OCI-LY7 (cell line): ENCODE data around the gene GRM4. TPM values are rescaled to one million over a fixed set of nuclear protein-coding genes. Genes with fewer than 3 reads are reported as not detected.

Experiments
- BruUV-seq: library from RNA; stranded (reverse); fragments of 400-500 nt; replicated peaks from 2 replicates; lab custom pipeline; 2021; lab: Mats Ljungman, UMichigan
- CTCF ChIA-PET: fragments of 300-600 bp; sonication (Branson Sonifier 250); formaldehyde crosslinking; loops from one replicate; lab custom pipeline; 2022; ENCODE audit warnings: antibody characterized with exemption; ENCODE audit not compliant: unreplicated experiment; lab: Charles Lee
- POLR2A ChIA-PET: fragments of 300-600 bp; sonication (Branson Sonifier 250); formaldehyde crosslinking; loops from one replicate; lab custom pipeline; 2022; ENCODE audit warnings: antibody characterized with exemption; lab: Charles Lee
- DNase-seq: peaks from one replicate; pipeline ENCODE4 v3.0.0-alpha.2; 2015; ENCODE audit warnings: low spot score
- H2AFZ ChIP-seq: fragments of 200-600 bp; sonication (generic), shearing (Covaris generic); 2 replicates; pipeline ENCODE4 v1.6.1; 2014; ENCODE audit warnings: mild to moderate bottlenecking, antibody characterized with exemption, low read length, moderate library complexity
- H3K27ac ChIP-seq: fragments of 200-600 bp; sonication (generic); 2 replicates; pipeline ENCODE4 v1.5.1; 2014; ENCODE audit warnings: mixed run types, low read depth, mild to moderate bottlenecking, moderate library complexity, low read length, inconsistent platforms; ENCODE audit not compliant: poor library complexity, severe bottlenecking
- H3K36me3 ChIP-seq: fragments of 200-600 bp; sonication (generic); 2 replicates; pipeline ENCODE4 v1.6.1; 2014; ENCODE audit warnings: mild to moderate bottlenecking, antibody characterized with exemption, low read length, moderate library complexity, mixed read lengths; ENCODE audit not compliant: insufficient read depth
- H3K4me1 ChIP-seq: fragments of 200-600 bp; sonication (generic); 2 replicates; pipeline ENCODE4 v1.5.1; 2014; ENCODE audit warnings: mild to moderate bottlenecking, low read length; ENCODE audit not compliant: insufficient read depth, poor library complexity, severe bottlenecking
- H3K4me2 ChIP-seq: fragments of 200-600 bp; sonication (generic); 2 replicates; pipeline ENCODE4 v1.6.1; 2014; ENCODE audit warnings: mild to moderate bottlenecking, low read length
- H3K4me3 ChIP-seq: fragments of 200-600 bp; sonication (generic); 2 replicates; pipeline ENCODE4 v1.5.1; 2014; ENCODE audit warnings: mild to moderate bottlenecking, low read depth, low read length; ENCODE audit not compliant: poor library complexity, severe bottlenecking
- H3K79me2 ChIP-seq: fragments of 200-600 bp; sonication (generic); 2 replicates; pipeline ENCODE4 v1.6.1; 2016; ENCODE audit warnings: low read depth, mild to moderate bottlenecking, low read length, moderate library complexity, mixed read lengths; ENCODE audit not compliant: insufficient read depth
- H3K9me2 ChIP-seq: fragments of 200-600 bp; sonication (generic); 2 replicates; pipeline ENCODE4 v1.6.1; 2016; ENCODE audit warnings: mild to moderate bottlenecking, low read length, mixed read lengths; ENCODE audit not compliant: insufficient read depth
- H3K9me3 ChIP-seq: fragments of 200-600 bp; sonication (generic); 2 replicates; pipeline ENCODE4 v1.6.1; 2014; ENCODE audit warnings: mild to moderate bottlenecking, mixed run types, low read length, mixed read lengths
- H4K20me1 ChIP-seq: fragments of 200-600 bp; sonication (generic); 2 replicates; pipeline ENCODE4 v1.6.1; 2014; ENCODE audit warnings: mild to moderate bottlenecking, antibody characterized with exemption, low read length, moderate library complexity, mixed read lengths; ENCODE audit not compliant: insufficient read depth
- CTCF ChIP-seq: fragments of 200-600 bp; sonication (generic); conservative IDR thresholded peaks from 2 replicates; pipeline ENCODE4 v1.5.1; 2014; ENCODE audit warnings: mild to moderate bottlenecking, antibody characterized with exemption, low read length, moderate library complexity, mixed read lengths
- EZH2phosphoT487 ChIP-seq: fragments of 200-600 bp; sonication (generic); IDR thresholded peaks from 2 replicates; pipeline ENCODE4 v1.6.1; 2018; ENCODE audit warnings: low read depth, borderline replicate concordance, mild to moderate bottlenecking, mixed run types, antibody characterized with exemption, low read length, moderate library complexity, mixed read lengths
- intact Hi-C: fragments of 100-400 bp; cut with micrococcal nuclease; formaldehyde crosslinking; loops from one replicate; pipeline ENCODE4 v1.10.0; 2022; ENCODE audit not compliant: unreplicated experiment
- total RNA-seq, 2 experiments: library from RNA; depleted of rRNA in 1 of 2; stranded (reverse); fragments of >200 nt in 1 of 2; shearing (Covaris generic) in 1 of 2; gene quantifications; 2 replicates each; pipeline ENCODE4 v1.2.3, GENCODE V29; 2014 to 2022

The GRM4 gene
- total RNA-seq, 2 experiments from 2014 or later = 0.73 to 1.3 TPM

GRCh38 chr6:33978412-33979150 lies 167.3 kb downstream of the GRM4 start:
- POLR2A ChIA-PET = interaction anchor here (0.6 kb wide), 1 partner anchor 153 kb away, joined by 5 read pairs; no protein-coding TSS in a partner anchor

GRCh38 chr6:33977606-33978411 lies 168.1 kb downstream of the GRM4 start:
- CTCF ChIA-PET = no interaction called here
- BruUV-seq = no TSS peak

More at GRCh38 chr6:33978412-33979150, 167.3 kb downstream of the GRM4 start:
- no peaks in the 10 kb centered on the region for H3K9me3 ChIP-seq
- no peak overlapping the region for H3K4me2 ChIP-seq
- no peak for DNase-seq
- H4K20me1 ChIP-seq = no peaks in the 10 kb centered on the region
- CTCF ChIA-PET = no interaction called here
- no peaks in the 10 kb centered on the region for H3K4me1 ChIP-seq
- no peaks in the 10 kb centered on the region for H3K9me2 ChIP-seq
- intact Hi-C loops = no loop called here
- no peaks in the 10 kb centered on the region for H3K79me2 ChIP-seq
- TF ChIP-seq EZH2phosphoT487 (no peak), CTCF (no peak)
- no TSS peak for BruUV-seq
- no peak overlapping the region for H3K4me3 ChIP-seq
- H3K36me3 ChIP-seq = no peaks in the 10 kb centered on the region
- no peak overlapping the region for H3K27ac ChIP-seq
- H2AFZ ChIP-seq = no peak overlapping the region

More at GRCh38 chr6:33977606-33978411, 168.1 kb downstream of the GRM4 start:
- TF ChIP-seq EZH2phosphoT487 = no peak
- TF ChIP-seq CTCF = no peak
- Histone ChIP-seq H2AFZ (no peak overlapping the region), H3K4me3 (no peak overlapping the region), H3K4me2 (no peak overlapping the region), H3K36me3 (no peaks in the 10 kb centered on the region), H3K9me3 (no peaks in the 10 kb centered on the region), H4K20me1 (no peaks in the 10 kb centered on the region), H3K27ac (no peak overlapping the region), H3K4me1 (no peaks in the 10 kb centered on the region), H3K9me2 (no peaks in the 10 kb centered on the region), H3K79me2 (no peaks in the 10 kb centered on the region)
- POLR2A ChIA-PET = interaction anchor here (0.6 kb wide), 1 partner anchor 152 kb away, joined by 5 read pairs; no protein-coding TSS in a partner anchor
- no peak for DNase-seq
- intact Hi-C loops = no loop called here
